Natural killer cell (primary cell): Measurements from ENCODE around the gene BLTP3A. TPM values are rescaled to one million over a fixed set of nuclear protein-coding genes. Genes with fewer than 3 reads are reported as not detected.
"Not testable (repeated sequence)": the region's sequence is repeated elsewhere in the genome, so short reads cannot be mapped to it uniquely, and the experiment has no call there.

ENCODE experiments used
- ATAC-seq, 3 donors: fragments of 150-1000 bp in 2 of 3; fragments of 200-7000 bp in 1 of 3; cut with Tn5 transposase; 1 replicate in 1 of 3; 2 replicates in 2 of 3; pipeline ENCODE4 v1.10.0; 2021; ENCODE audit warnings: mild to moderate bottlenecking in 2 of 3, moderate library complexity in 2 of 3
- DNase-seq, 2 donors: peaks; one replicate each; pipeline versions ENCODE4 v3.0.0 to v3.0.0-alpha.2; 2013 to 2021; ENCODE audit warnings: mixed read lengths in 1 of 2
- H3K27ac ChIP-seq: one replicate; pipeline ENCODE4 v1.5.1; 2013; ENCODE audit warnings: mild to moderate bottlenecking, low read length
- H3K27me3 ChIP-seq: one replicate; pipeline ENCODE4 v1.6.1; 2013; ENCODE audit warnings: low read length; ENCODE audit not compliant: control insufficient read depth, insufficient read depth
- H3K36me3 ChIP-seq: one replicate; pipeline ENCODE4 v1.6.1; 2013; ENCODE audit warnings: low read length; ENCODE audit not compliant: control insufficient read depth, insufficient read depth
- H3K4me1 ChIP-seq: one replicate; pipeline ENCODE4 v1.6.1; 2013; ENCODE audit warnings: low read length; ENCODE audit not compliant: control insufficient read depth, insufficient read depth
- H3K4me3 ChIP-seq: one replicate; pipeline ENCODE4 v1.5.1; 2013; ENCODE audit warnings: low read length
- H3K9me3 ChIP-seq: one replicate; pipeline ENCODE4 v1.6.1; 2013; ENCODE audit warnings: low read length; ENCODE audit not compliant: control insufficient read depth, insufficient read depth
- H3K27ac Mint-ChIP-seq, 2 donors: one replicate each; pipeline ENCODE4 v1.8.0; 2022; ENCODE audit warnings: mild to moderate bottlenecking in 2 of 2, mixed read lengths in 2 of 2, moderate library complexity in 1 of 2
- H3K27me3 Mint-ChIP-seq, 2 donors: one replicate each; pipeline ENCODE4 v1.8.0; 2022; ENCODE audit warnings: low read depth in 2 of 2, mixed read lengths in 2 of 2
- H3K36me3 Mint-ChIP-seq: one replicate; pipeline ENCODE4 v1.8.0; 2022; ENCODE audit warnings: mixed read lengths
- H3K4me1 Mint-ChIP-seq, 2 donors: one replicate each; pipeline ENCODE4 v1.8.0; 2022; ENCODE audit warnings: mixed read lengths in 2 of 2
- H3K4me3 Mint-ChIP-seq: one replicate; pipeline ENCODE4 v1.8.0; 2022; ENCODE audit warnings: mild to moderate bottlenecking, moderate library complexity, mixed read lengths
- H3K9me3 Mint-ChIP-seq, 2 donors: one replicate each; pipeline ENCODE4 v1.8.0; 2022; ENCODE audit warnings: mixed read lengths in 2 of 2
- WGBS: methylation state at CpG from one replicate; pipeline ENCODE4 v1.1.7; 2013; ENCODE audit warnings: missing lambda C conversion rate; ENCODE audit not compliant: insufficient coverage; 5-methylcytosine and 5-hydroxymethylcytosine counted together
- intact Hi-C: fragments of 100-400 bp; cut with micrococcal nuclease; formaldehyde crosslinking; loops from one replicate; pipeline ENCODE4 v1.14.2; 2022
- total RNA-seq, 4 donors: library from RNA; stranded (reverse); fragments of 120-200 nt in 1 of 4; gene quantifications; one replicate each; pipeline versions ENCODE4 v1.2.3 to v1.2.4, GENCODE V29; 2013 to 2022
- TF ChIP-seq, protein P1 (sequence below): fragments of 200-600 bp; IDR thresholded peaks from one replicate; pipeline ENCODE4 v1.8.0; 2022; ENCODE audit warnings: antibody characterized with exemption

Gene BLTP3A
- total RNA-seq, 3 donors from 2014 or later (not counting 1 experiment from before 2014, with no cell fraction given): 16.6 to 17.5 (median 17.1) TPM

DNA sequence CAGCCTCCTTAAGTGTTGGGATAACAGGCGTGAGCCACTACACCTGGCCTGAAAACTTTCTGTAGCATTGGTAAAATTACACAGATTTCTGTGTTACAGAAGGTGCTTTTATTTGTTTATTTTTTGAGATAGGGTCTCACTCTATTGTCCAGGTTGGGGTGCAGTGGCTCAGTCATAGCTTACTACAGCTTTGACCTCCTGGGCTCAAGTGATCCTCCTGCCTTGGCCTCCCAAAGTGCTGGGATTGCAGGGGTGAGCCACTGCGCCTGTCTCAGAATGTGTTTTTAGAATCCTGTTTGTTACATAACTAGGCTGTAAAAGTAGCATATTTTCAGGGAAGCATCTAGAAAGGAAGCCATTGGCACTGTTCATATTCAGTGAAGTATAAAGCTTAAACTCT is 16.9 kb upstream of the BLTP3A start:
- intact Hi-C loops: no loop called here
- Histone ChIP-seq H3K27ac (no peak overlapping the region), H3K36me3 (peaks cover 50% of the 10 kb centered on the region), H3K4me1 (no peaks in the 10 kb centered on the region), H3K27me3 (no peaks in the 10 kb centered on the region), H3K9me3 (no peaks in the 10 kb centered on the region), H3K4me3 (no peak overlapping the region)
- no peak overlapping the region for H3K4me3 Mint-ChIP-seq
- DNase-seq (no peak), ATAC-seq (no peak)
- H3K27ac Mint-ChIP-seq: no peak overlapping the region
- no peaks in the 10 kb centered on the region for H3K9me3 Mint-ChIP-seq
- H3K27me3 Mint-ChIP-seq: no peaks in the 10 kb centered on the region
- TF ChIP-seq, protein P1, sequence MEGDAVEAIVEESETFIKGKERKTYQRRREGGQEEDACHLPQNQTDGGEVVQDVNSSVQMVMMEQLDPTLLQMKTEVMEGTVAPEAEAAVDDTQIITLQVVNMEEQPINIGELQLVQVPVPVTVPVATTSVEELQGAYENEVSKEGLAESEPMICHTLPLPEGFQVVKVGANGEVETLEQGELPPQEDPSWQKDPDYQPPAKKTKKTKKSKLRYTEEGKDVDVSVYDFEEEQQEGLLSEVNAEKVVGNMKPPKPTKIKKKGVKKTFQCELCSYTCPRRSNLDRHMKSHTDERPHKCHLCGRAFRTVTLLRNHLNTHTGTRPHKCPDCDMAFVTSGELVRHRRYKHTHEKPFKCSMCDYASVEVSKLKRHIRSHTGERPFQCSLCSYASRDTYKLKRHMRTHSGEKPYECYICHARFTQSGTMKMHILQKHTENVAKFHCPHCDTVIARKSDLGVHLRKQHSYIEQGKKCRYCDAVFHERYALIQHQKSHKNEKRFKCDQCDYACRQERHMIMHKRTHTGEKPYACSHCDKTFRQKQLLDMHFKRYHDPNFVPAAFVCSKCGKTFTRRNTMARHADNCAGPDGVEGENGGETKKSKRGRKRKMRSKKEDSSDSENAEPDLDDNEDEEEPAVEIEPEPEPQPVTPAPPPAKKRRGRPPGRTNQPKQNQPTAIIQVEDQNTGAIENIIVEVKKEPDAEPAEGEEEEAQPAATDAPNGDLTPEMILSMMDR: no peak
- WGBS: 71% methylated on average over 2 of the region's 2 CpGs
- H3K36me3 Mint-ChIP-seq: no peaks in the 10 kb centered on the region
- peaks cover 0 to 15% of the 10 kb centered on the region in 2 donors for H3K4me1 Mint-ChIP-seq

DNA sequence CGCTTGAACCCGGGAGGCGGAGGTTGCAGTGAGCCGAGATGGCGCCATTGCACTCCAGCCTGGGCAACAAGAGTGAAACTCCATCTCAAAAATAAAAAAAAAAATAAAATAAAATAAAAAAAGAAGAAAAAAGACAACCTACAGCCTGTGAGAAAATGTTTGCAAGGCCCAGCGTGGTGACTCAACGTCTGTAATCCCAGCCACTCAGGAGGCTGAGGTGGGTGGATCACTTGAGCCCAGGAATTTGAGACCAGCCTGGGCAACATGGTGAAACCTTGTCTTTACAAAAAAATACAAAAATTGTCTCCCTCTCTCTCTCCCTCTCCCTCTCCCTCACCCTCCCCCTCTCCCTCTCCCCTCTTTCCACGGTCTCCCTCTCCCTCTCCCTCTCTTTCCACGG is 6.5 kb upstream of the BLTP3A start:
- H3K9me3 Mint-ChIP-seq, H3K9me3 ChIP-seq, H3K36me3 Mint-ChIP-seq, H3K27me3 Mint-ChIP-seq, DNase-seq, intact Hi-C loops, H3K4me3 ChIP-seq, H3K4me3 Mint-ChIP-seq, H3K27me3 ChIP-seq, H3K27ac Mint-ChIP-seq, H3K36me3 ChIP-seq, H3K4me1 ChIP-seq, H3K27ac ChIP-seq, H3K4me1 Mint-ChIP-seq, ATAC-seq: not testable (repeated sequence)
- 92% methylated on average over 3 of the region's 9 CpGs for WGBS

DNA sequence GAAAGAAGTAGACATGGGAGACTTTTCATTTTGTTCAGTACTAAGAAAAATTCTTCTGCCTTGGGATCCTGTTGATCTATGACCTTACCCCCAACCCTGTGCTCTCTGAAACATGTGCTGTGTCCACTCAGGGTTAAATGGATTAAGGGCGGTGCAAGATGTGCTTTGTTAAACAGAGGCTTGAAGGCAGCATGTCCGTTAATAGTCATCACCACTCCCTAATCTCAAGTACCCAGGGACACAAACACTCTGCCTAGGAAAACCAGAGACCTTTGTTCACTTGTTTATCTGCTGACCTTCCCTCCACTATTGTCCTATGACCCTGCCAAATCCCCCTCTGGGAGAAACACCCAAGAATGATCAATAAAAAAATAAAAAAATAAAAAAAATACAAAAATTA is 4.7 kb upstream of the BLTP3A start:
- no CpG with 5 or more reads among the region's 2 CpGs for WGBS
- intact Hi-C loops: not testable (repeated sequence)

DNA sequence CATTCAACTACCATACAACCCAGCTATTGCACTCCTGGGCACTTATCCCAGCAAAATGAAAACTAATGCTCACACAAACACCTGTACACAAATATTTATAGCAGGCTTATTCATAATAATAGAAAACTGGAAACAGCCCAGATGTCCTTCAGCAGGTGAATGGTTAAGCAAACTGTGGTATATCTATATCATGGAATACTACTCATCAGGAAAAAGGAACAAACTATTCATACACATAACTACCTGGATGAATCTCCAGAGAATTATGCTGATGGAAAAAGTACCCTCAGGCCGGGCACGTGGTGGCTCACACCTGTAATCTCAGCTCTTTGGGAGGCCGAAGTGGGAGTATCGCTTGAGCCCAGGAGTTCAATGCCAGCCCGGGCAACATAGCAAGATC is 3.8 kb upstream of the BLTP3A start:
- H3K27ac Mint-ChIP-seq: no peak overlapping the region
- no peak overlapping the region for H3K4me3 ChIP-seq
- WGBS: 98% methylated on average over 5 of the region's 5 CpGs
- H3K27me3 ChIP-seq: no peaks in the 10 kb centered on the region
- H3K27me3 Mint-ChIP-seq: no peaks in the 10 kb centered on the region
- H3K36me3 Mint-ChIP-seq: no peaks in the 10 kb centered on the region
- TF ChIP-seq, protein P1: no peak
- no peaks in the 10 kb centered on the region for H3K9me3 ChIP-seq
- H3K4me1 ChIP-seq: peaks cover 15% of the 10 kb centered on the region
- H3K4me3 Mint-ChIP-seq: no peak overlapping the region
- H3K4me1 Mint-ChIP-seq: peaks cover 18 to 19% of the 10 kb centered on the region in 2 donors
- H3K9me3 Mint-ChIP-seq: no peaks in the 10 kb centered on the region
- ATAC-seq (no peak), DNase-seq (no peak)
- H3K27ac ChIP-seq: no peak overlapping the region
- intact Hi-C loops: no loop called here
- no peaks in the 10 kb centered on the region for H3K36me3 ChIP-seq

More for the DNA sequence above, 4.7 kb upstream of the BLTP3A start:
- H3K4me1 Mint-ChIP-seq, H3K27me3 ChIP-seq, ATAC-seq, H3K27ac Mint-ChIP-seq, H3K27me3 Mint-ChIP-seq, H3K27ac ChIP-seq, H3K9me3 ChIP-seq, DNase-seq, H3K36me3 Mint-ChIP-seq, H3K4me1 ChIP-seq, H3K4me3 Mint-ChIP-seq, H3K36me3 ChIP-seq, H3K4me3 ChIP-seq, H3K9me3 Mint-ChIP-seq: not testable (repeated sequence)
